Ascending aorta (tissue), 2 donors: ENCODE data around the gene DISP3. TPM values are rescaled to one million over a fixed set of nuclear protein-coding genes. Genes with fewer than 3 reads are reported as not detected.

ENCODE experiments used
- DNase-seq, 2 donors: peaks; one replicate each; pipeline ENCODE4 v3.0.0-alpha.2; 2019; ENCODE audit warnings: low spot score in 2 of 2
- H3K27ac ChIP-seq, 2 donors: fragments of 200-600 bp; sonication (generic); one replicate each; pipeline ENCODE4 v1.5.1; 2016 to 2017; ENCODE audit warnings: mild to moderate bottlenecking in 1 of 2
- H3K27me3 ChIP-seq: fragments of 200-600 bp; sonication (generic); one replicate; pipeline ENCODE4 v1.5.1; 2017
- H3K36me3 ChIP-seq, 2 donors: fragments of 200-600 bp; sonication (generic); one replicate each; pipeline ENCODE4 v1.5.1; 2016
- H3K4me1 ChIP-seq, 2 donors: fragments of 200-600 bp; sonication (generic); one replicate each; pipeline ENCODE4 v1.5.1; 2016 to 2017; ENCODE audit warnings: mild to moderate bottlenecking in 1 of 2
- H3K4me3 ChIP-seq, 2 donors: fragments of 200-600 bp; sonication (generic); one replicate each; pipeline ENCODE4 v1.5.1; 2016 to 2017; ENCODE audit warnings: mild to moderate bottlenecking in 1 of 2
- H3K9me3 ChIP-seq, 2 donors: fragments of 200-600 bp; sonication (generic); one replicate each; pipeline ENCODE4 v1.5.1; 2016
- CTCF ChIP-seq, 3 experiments: fragments of 200-600 bp in 2 of 3; fragments of 450-650 bp in 1 of 3; sonication (generic) in 2 of 3; IDR thresholded peaks; one replicate each; pipeline ENCODE4 v1.5.1; 2016 to 2019; ENCODE audit warnings: antibody characterized with exemption in 3 of 3, mild to moderate bottlenecking in 1 of 3, moderate library complexity in 1 of 3
- intact Hi-C: fragments of 100-400 bp; cut with DNase I; formaldehyde crosslinking; loops from one replicate; pipeline ENCODE4 v1.15.1; 2023
- total RNA-seq: library from RNA; depleted of rRNA; stranded (reverse); fragments of >200 nt; gene quantifications from one replicate; pipeline ENCODE4 v1.1.0, GENCODE V29; 2016

DISP3 gene
- total RNA-seq, 1 donor from 2014 or later, result not detected

GRCh38 chr1:11461531-11462137 is 17.3 kb upstream of the DISP3 start:
- DNase-seq, result no peak
- H3K4me3 ChIP-seq, result no peak overlapping the region
- intact Hi-C loops, result no loop called here
- no peak for TF ChIP-seq CTCF (IDR thresholded peaks at IDR 0.05)
- H3K36me3 ChIP-seq, result no peaks in the 10 kb centered on the region
- no peak overlapping the region for H3K27ac ChIP-seq
- no peaks in the 10 kb centered on the region for H3K4me1 ChIP-seq
- H3K27me3 ChIP-seq, result no peaks in the 10 kb centered on the region
- no peaks in the 10 kb centered on the region for H3K9me3 ChIP-seq

- no peak for DNase-seq
- Histone ChIP-seq H3K4me1 (no peaks in the 10 kb centered on the region), H3K4me3 (no peak overlapping the region), H3K36me3 (no peaks in the 10 kb centered on the region), H3K27me3 (no peaks in the 10 kb centered on the region), H3K9me3 (no peaks in the 10 kb centered on the region), H3K27ac (no peak overlapping the region)
- no peak for TF ChIP-seq CTCF (IDR thresholded peaks at IDR 0.05)
- intact Hi-C loops, result no loop called here
Measured at GRCh38 chr1:11462224-11462923, 16.6 kb upstream of the DISP3 start.

GRCh38 chr1:11463177-11463576 is 15.8 kb upstream of the DISP3 start:
- Histone ChIP-seq H3K9me3 (no peaks in the 10 kb centered on the region), H3K4me1 (no peaks in the 10 kb centered on the region), H3K27me3 (no peaks in the 10 kb centered on the region), H3K27ac (no peak overlapping the region), H3K4me3 (no peak overlapping the region), H3K36me3 (no peaks in the 10 kb centered on the region)
- no peak for DNase-seq
- TF ChIP-seq CTCF (IDR thresholded peaks at IDR 0.05), result no peak
- intact Hi-C loops, result no loop called here

GRCh38 chr1:11465307-11465706 is 13.6 kb upstream of the DISP3 start:
- no peaks in the 10 kb centered on the region for H3K36me3 ChIP-seq
- no peaks in the 10 kb centered on the region for H3K9me3 ChIP-seq
- no peak for TF ChIP-seq CTCF (IDR thresholded peaks at IDR 0.05)
- H3K27ac ChIP-seq, result no peak overlapping the region
- DNase-seq, result no peak
- no peak overlapping the region for H3K4me3 ChIP-seq
- H3K27me3 ChIP-seq, result no peaks in the 10 kb centered on the region
- H3K4me1 ChIP-seq, result no peaks in the 10 kb centered on the region
- intact Hi-C loops, result no loop called here

GRCh38 chr1:11466416-11466815 is 12.5 kb upstream of the DISP3 start:
- no peak overlapping the region for H3K27ac ChIP-seq
- no peak overlapping the region for H3K4me3 ChIP-seq
- DNase-seq, result no peak
- no peaks in the 10 kb centered on the region for H3K9me3 ChIP-seq
- TF ChIP-seq CTCF (IDR thresholded peaks at IDR 0.05), result no peak
- no peaks in the 10 kb centered on the region for H3K36me3 ChIP-seq
- no peaks in the 10 kb centered on the region for H3K4me1 ChIP-seq
- intact Hi-C loops, result no loop called here
- H3K27me3 ChIP-seq, result no peaks in the 10 kb centered on the region
